ENCODE measurements around the gene SP1. TPM values are rescaled to one million over a fixed set of nuclear protein-coding genes. Genes with fewer than 3 reads are reported as not detected.
"Not testable (repeated sequence)": the region's sequence is repeated elsewhere in the genome, so short reads cannot be mapped to it uniquely, and the experiment has no call there.

Gene SP1
- total and polyA plus RNA-seq, 4 experiments from 2014 or later: 4.3 to 110 (median 59.7) TPM

DNA sequence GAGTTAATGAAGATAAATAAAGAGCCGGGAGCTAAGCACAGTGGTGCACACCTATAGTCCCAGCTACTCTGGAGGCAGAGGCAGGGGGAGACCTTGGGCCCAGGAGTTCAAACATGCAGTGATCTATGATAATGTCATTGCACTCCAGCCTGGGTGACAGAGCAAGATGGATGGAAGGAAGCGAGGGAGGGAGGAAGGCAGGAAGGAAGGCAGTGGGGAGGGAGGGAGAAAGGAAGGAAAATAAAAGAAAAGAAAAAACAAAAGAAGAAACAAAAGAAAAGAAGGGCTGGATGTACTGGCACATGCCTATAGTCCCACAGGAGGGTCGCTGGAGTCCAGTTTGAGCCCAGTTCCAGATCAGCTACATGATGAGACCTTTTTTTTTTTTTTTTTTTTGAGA is 24.9 kb upstream of the SP1 start:
- Mint-ChIP-seq H3K4me3 (no peak overlapping the region), H3K36me3 (no peaks in the 10 kb centered on the region), H3K27me3 (no peaks in the 10 kb centered on the region), H3K4me1 (peaks cover 4 to 7% (median 6%) of the 10 kb centered on the region in 4 donors), H3K9me3 (no peaks in the 10 kb centered on the region), H3K27ac (no peak overlapping the region)
- Histone ChIP-seq H3K36me3 (ENCODE audit: insufficient read depth, low read length) (no peaks in the 10 kb centered on the region), H3K27ac (ENCODE audit: low read depth, low read length) (no peak overlapping the region), H3K27me3 (ENCODE audit: insufficient read depth, low read length) (no peaks in the 10 kb centered on the region), H3K4me3 (ENCODE audit: low read length in 2 of 2) (no peak overlapping the region), H3K4me1 (ENCODE audit: insufficient read depth, low read length) (no peaks in the 10 kb centered on the region), H3K9me3 (ENCODE audit: control insufficient read depth in 1 of 2, low read length in 2 of 2) (no peaks in the 10 kb centered on the region)
- ChIA-PET POLR2A (ENCODE audit: partially characterized antibody) (interaction anchor here (1.2 kb wide), 1 partner anchor 145 kb away, joined by 4 read pairs; no protein-coding TSS in a partner anchor), CTCF (ENCODE audit: partially characterized antibody) (interaction anchor here (0.6 to 10.8 kb wide), 7 partner anchors 10 to 156 kb away, joined by 3 to 203 read pairs (median 12); partner anchors contain the start of genes AMHR2, NPFF and PRR13)
- no peak for DNase-seq
- intact Hi-C loops (cut with micrococcal nuclease): no loop called here

DNA sequence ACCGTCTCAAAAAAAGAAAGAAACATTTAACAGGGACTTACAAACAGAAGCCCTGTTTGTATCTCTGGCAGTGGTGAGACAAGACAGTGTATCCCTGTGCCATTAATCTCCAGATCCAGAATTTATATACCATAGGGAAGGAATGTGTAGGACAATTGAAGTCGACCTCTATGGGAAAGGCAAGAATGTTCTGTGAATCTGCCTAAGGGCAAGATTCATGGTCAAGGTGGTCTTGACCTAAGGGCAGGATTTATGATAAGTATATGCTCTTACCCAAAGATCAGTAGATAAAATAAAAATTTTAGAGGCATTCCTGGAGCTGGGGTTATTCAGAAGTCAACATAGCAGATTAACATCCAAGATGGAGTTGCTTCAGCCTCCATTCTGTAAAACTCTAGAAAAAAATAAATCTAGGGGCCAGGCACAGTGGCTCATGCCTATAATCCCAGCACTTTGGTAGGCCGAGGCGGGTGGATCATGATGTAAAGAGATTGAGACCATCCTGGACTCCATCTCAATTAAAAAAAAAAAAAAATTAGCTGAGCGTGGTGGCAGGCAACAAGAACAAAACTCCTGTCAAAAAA is 21.0 kb upstream of the SP1 start:
- Histone ChIP-seq H3K36me3 (ENCODE audit: insufficient read depth, low read length) (no peaks in the 10 kb centered on the region), H3K27ac (ENCODE audit: low read depth, low read length) (no peak overlapping the region), H3K4me3 (ENCODE audit: low read length in 2 of 2) (no peak overlapping the region), H3K27me3 (ENCODE audit: insufficient read depth, low read length) (no peaks in the 10 kb centered on the region), H3K4me1 (ENCODE audit: insufficient read depth, low read length) (no peaks in the 10 kb centered on the region), H3K9me3 (ENCODE audit: control insufficient read depth in 1 of 2, low read length in 2 of 2) (no peaks in the 10 kb centered on the region)
- Mint-ChIP-seq H3K36me3 (no peaks in the 10 kb centered on the region), H3K9me3 (no peaks in the 10 kb centered on the region), H3K27me3 (no peaks in the 10 kb centered on the region), H3K4me1 (peaks cover 2 to 3% (median 3%) of the 10 kb centered on the region in 4 donors), H3K27ac (no peak overlapping the region), H3K4me3 (no peak overlapping the region)
- CTCF ChIA-PET (ENCODE audit: partially characterized antibody): interaction anchor here (0.8 to 1.0 kb wide), 2 partner anchors 13 to 24 kb away, joined by 3 read pairs; no protein-coding TSS in a partner anchor
- intact Hi-C loops (cut with micrococcal nuclease): no loop called here
- DNase-seq: no peak
- POLR2A ChIA-PET (ENCODE audit: partially characterized antibody): no interaction called here

DNA sequence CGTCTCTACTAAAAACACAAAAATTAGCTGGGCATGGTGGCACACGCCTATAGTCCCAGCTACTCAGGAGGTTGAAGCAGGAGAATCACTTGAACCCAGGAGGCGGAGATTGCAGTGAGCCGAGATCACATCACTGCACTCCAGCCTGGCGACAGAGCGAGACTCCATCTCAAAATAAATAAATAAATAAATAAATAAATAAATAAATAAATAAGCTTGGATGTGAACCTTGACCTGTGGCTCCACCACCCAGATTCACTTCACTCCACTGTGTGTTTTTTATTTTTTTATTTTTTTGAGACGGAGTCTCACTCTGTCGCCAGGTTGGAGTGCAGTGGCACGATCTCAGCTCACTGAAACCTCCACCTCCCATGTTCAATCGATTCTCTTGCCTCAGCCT is 18.3 kb upstream of the SP1 start:
- H3K4me1 ChIP-seq (ENCODE audit: insufficient read depth, low read length); H3K27ac ChIP-seq (ENCODE audit: low read depth, low read length); H3K27me3 ChIP-seq (ENCODE audit: insufficient read depth, low read length); H3K27ac Mint-ChIP-seq; H3K9me3 ChIP-seq (ENCODE audit: control insufficient read depth in 1 of 2, low read length in 2 of 2); POLR2A ChIA-PET (ENCODE audit: partially characterized antibody); H3K4me1 Mint-ChIP-seq; H3K36me3 ChIP-seq (ENCODE audit: insufficient read depth, low read length); H3K4me3 ChIP-seq (ENCODE audit: low read length in 2 of 2); H3K27me3 Mint-ChIP-seq; intact Hi-C loops (cut with micrococcal nuclease); H3K36me3 Mint-ChIP-seq; H3K9me3 Mint-ChIP-seq; H3K4me3 Mint-ChIP-seq; DNase-seq: not testable (repeated sequence)
- CTCF ChIA-PET (ENCODE audit: partially characterized antibody): interaction anchor here (0.7 to 1.9 kb wide), 8 partner anchors 9 to 156 kb away, joined by 3 to 11 read pairs (median 3); partner anchors contain the start of gene AAAS

DNA sequence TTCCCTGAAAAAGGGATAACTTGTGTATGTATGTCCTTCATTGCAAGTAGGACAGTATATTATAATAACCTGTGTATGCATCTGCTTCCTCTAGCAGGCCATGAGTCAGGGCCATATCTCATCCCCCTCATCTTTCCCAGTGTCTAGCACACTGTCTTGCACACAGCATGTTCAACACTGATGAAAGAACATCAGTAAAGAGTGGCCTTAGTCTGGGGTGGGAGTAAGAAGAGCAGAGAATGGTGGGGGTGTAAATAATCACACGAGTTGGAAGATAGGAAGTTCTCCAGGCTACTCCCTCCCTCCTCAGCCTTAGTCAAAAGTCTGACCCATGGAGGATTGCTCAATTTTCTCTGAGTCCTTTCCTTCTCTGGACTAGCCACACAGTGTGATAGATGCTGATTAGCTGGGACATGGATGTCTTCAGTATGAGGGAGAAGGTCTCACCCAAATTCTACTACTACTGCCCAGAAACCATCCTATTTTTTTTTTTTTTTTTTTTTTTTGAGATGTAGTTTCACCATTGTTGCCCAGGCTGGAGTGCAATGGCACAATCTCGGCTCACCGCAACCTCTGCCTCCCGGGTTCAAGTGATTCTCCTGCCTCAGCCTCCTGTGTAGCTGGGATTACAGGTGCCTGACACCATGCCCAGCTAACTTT is 14.6 kb upstream of the SP1 start:
- no peaks in the 10 kb centered on the region for H3K36me3 Mint-ChIP-seq
- Histone ChIP-seq H3K9me3 (ENCODE audit: control insufficient read depth in 1 of 2, low read length in 2 of 2) (no peaks in the 10 kb centered on the region), H3K27me3 (ENCODE audit: insufficient read depth, low read length) (no peaks in the 10 kb centered on the region), H3K36me3 (ENCODE audit: insufficient read depth, low read length) (no peaks in the 10 kb centered on the region), H3K27ac (ENCODE audit: low read depth, low read length) (no peak overlapping the region), H3K4me1 (ENCODE audit: insufficient read depth, low read length) (peaks cover 9% of the 10 kb centered on the region), H3K4me3 (ENCODE audit: low read length in 2 of 2) (no peak overlapping the region)
- POLR2A ChIA-PET (ENCODE audit: partially characterized antibody): interaction anchor here (0.6 kb wide), 1 partner anchor 44 kb away, joined by 3 read pairs; the partner anchor contains the start of gene AAAS
- no peak for DNase-seq
- CTCF ChIA-PET (ENCODE audit: partially characterized antibody): interaction anchor here (1.4 kb wide), 1 partner anchor 152 kb away, joined by 3 read pairs; no protein-coding TSS in a partner anchor
- peaks cover 4 to 12% (median 8%) of the 10 kb centered on the region in 4 donors for H3K4me1 Mint-ChIP-seq
- no peaks in the 10 kb centered on the region for H3K9me3 Mint-ChIP-seq
- no peaks in the 10 kb centered on the region for H3K27me3 Mint-ChIP-seq
- peak overlapping the region in 1 of 8 donors; percentile 71 for H3K4me3 Mint-ChIP-seq
- intact Hi-C loops (cut with micrococcal nuclease): no loop called here
- H3K27ac Mint-ChIP-seq: peak overlapping the region; percentile 50 to 91 (median 61)

DNA sequence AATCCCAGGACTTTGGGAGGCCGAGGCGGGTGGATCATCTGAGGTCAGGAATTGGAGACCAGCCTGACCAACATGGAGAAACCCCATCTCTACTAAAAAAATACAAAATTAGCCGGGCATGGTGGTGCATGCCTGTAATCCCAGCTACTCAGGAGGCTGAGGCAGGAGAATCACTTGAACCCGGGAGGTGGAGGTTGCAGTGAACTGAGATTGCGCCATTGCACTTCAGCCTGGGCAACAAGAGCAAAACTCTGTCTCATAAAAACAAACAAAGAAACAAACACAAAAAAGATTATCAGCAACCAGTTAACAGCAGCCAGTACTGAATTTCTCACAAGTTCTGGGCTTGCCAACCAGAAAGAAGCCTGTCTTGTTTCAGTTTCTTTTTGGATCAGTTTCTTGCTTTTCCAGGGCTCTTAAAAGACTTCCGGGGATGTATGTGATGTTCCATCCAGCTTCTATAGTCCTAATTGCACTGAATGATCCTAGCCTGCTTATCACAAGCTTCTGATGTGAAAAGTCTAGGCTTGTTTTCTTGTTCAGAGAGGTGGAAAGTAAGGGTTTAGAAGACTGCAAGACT is 6.3 kb upstream of the SP1 start:
- H3K9me3 Mint-ChIP-seq; H3K4me3 ChIP-seq (ENCODE audit: low read length in 2 of 2); H3K36me3 Mint-ChIP-seq; H3K9me3 ChIP-seq (ENCODE audit: control insufficient read depth in 1 of 2, low read length in 2 of 2); H3K36me3 ChIP-seq (ENCODE audit: insufficient read depth, low read length); H3K27me3 Mint-ChIP-seq; H3K27me3 ChIP-seq (ENCODE audit: insufficient read depth, low read length); H3K27ac ChIP-seq (ENCODE audit: low read depth, low read length); DNase-seq; intact Hi-C loops (cut with micrococcal nuclease): not testable (repeated sequence)
- H3K4me3 Mint-ChIP-seq: peak overlapping the region in 4 of 8 donors; percentile 4 to 56 (median 40)
- H3K27ac Mint-ChIP-seq: peak overlapping the region; percentile 22 to 98 (median 83)
- ChIA-PET CTCF (ENCODE audit: partially characterized antibody) (interaction anchor here (0.9 to 4.0 kb wide), 2 partner anchors 21 to 28 kb away, joined by 3 to 10 read pairs; no protein-coding TSS in a partner anchor), POLR2A (ENCODE audit: partially characterized antibody) (interaction anchor here (0.6 to 1.1 kb wide), 4 partner anchors 79 to 264 kb away, joined by 3 to 4 read pairs (median 4); partner anchors contain the start of gene TARBP2)
- peaks cover 9 to 32% (median 23%) of the 10 kb centered on the region in 4 donors for H3K4me1 Mint-ChIP-seq
- peaks cover 34% of the 10 kb centered on the region for H3K4me1 ChIP-seq (ENCODE audit: insufficient read depth, low read length)

DNA sequence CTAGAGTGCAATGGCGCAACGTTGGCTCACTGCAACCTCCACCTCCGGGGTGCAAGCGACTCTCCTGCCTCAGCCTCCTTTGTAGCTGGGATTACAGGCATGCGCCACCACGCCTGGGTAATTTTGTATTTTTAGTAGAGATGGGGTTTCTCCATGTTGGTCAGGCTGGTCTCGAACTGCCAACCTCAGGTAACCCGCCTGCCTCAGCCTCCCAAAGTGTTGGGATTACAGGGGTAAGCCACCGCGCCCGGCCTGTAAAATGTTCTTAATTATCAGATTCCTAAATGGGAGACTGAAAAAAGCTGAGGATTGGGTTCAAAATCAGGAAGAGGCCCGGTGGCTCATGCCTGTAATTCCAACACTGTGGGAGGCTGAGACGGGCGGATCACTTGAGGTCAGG is 5.7 kb upstream of the SP1 start:
- H3K36me3 Mint-ChIP-seq; H3K4me3 ChIP-seq (ENCODE audit: low read length in 2 of 2); DNase-seq; H3K36me3 ChIP-seq (ENCODE audit: insufficient read depth, low read length); H3K9me3 Mint-ChIP-seq; intact Hi-C loops (cut with micrococcal nuclease); H3K4me3 Mint-ChIP-seq; H3K9me3 ChIP-seq (ENCODE audit: control insufficient read depth in 1 of 2, low read length in 2 of 2); H3K27me3 Mint-ChIP-seq; H3K27me3 ChIP-seq (ENCODE audit: insufficient read depth, low read length); H3K27ac ChIP-seq (ENCODE audit: low read depth, low read length): not testable (repeated sequence)
- peaks cover 9 to 32% (median 24%) of the 10 kb centered on the region in 4 donors for H3K4me1 Mint-ChIP-seq
- peaks cover 37% of the 10 kb centered on the region for H3K4me1 ChIP-seq (ENCODE audit: insufficient read depth, low read length)
- H3K27ac Mint-ChIP-seq: peak overlapping the region in 1 of 7 donors; percentile 98
- ChIA-PET CTCF (ENCODE audit: partially characterized antibody) (interaction anchor here (1.6 to 4.0 kb wide), 2 partner anchors 22 to 30 kb away, joined by 3 to 10 read pairs; no protein-coding TSS in a partner anchor), POLR2A (ENCODE audit: partially characterized antibody) (interaction anchor here (0.6 kb wide), 1 partner anchor 154 kb away, joined by 4 read pairs; no protein-coding TSS in a partner anchor)

DNA sequence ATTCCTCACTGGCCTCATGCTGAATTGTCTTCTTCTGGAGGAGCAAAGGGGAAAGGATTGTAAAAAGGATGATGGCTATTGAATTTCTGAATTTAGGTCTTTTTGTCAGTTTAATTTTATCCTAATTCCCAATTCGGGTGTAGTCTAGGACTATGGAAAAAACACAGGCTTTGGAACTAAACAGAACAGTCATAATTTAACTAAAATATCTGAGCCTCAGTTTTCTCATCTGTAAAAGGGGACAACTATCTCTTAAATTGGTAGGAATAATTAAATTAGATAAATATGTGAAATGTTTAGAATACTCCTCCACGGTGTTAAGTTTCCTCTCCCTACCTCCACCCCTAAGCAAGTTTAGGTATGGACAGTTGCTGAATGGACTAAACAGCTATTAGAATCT is 3.2 kb upstream of the SP1 start:
- Mint-ChIP-seq H3K27me3 (no peaks in the 10 kb centered on the region), H3K4me1 (peaks cover 16 to 29% (median 25%) of the 10 kb centered on the region in 4 donors), H3K36me3 (peaks cover 6 to 10% of the 10 kb centered on the region in 2 donors), H3K9me3 (peaks cover 0 to 1% (median 0%) of the 10 kb centered on the region in 8 donors), H3K27ac (no peak overlapping the region), H3K4me3 (no peak overlapping the region)
- intact Hi-C loops (cut with micrococcal nuclease): no loop called here
- Histone ChIP-seq H3K4me3 (ENCODE audit: low read length in 2 of 2) (no peak overlapping the region), H3K4me1 (ENCODE audit: insufficient read depth, low read length) (peaks cover 30% of the 10 kb centered on the region), H3K27me3 (ENCODE audit: insufficient read depth, low read length) (no peaks in the 10 kb centered on the region), H3K9me3 (ENCODE audit: control insufficient read depth in 1 of 2, low read length in 2 of 2) (no peaks in the 10 kb centered on the region), H3K36me3 (ENCODE audit: insufficient read depth, low read length) (peaks cover 4% of the 10 kb centered on the region), H3K27ac (ENCODE audit: low read depth, low read length) (no peak overlapping the region)
- POLR2A ChIA-PET (ENCODE audit: partially characterized antibody): interaction anchor here (0.7 kb wide), 1 partner anchor 942 kb away, joined by 3 read pairs; no protein-coding TSS in a partner anchor
- DNase-seq: no peak
- CTCF ChIA-PET (ENCODE audit: partially characterized antibody): interaction anchor here (2.4 to 9.5 kb wide), 4 partner anchors 24 to 54 kb away, joined by 5 to 81 read pairs (median 24); partner anchors contain the start of gene AAAS
